HepG2 (cell line): ENCODE measurements around the gene TIMM17B.

Source experiments
- FOSL2 ChIP-seq: sonication (generic); formaldehyde crosslinking; IDR thresholded peaks from 2 replicates; pipeline ENCODE4 v1.4.0; 2020; ENCODE audit warnings: missing genetic modification reagents
- KAT2B ChIP-seq: fragments of 150-350 bp; IDR thresholded peaks from 2 replicates; pipeline ENCODE4 v1.6.1; 2014; ENCODE audit warnings: low read depth, low read length, borderline replicate concordance
- KAT7 ChIP-seq: IDR thresholded peaks from 2 replicates; pipeline ENCODE4 v1.6.1; 2018; ENCODE audit warnings: borderline replicate concordance, missing compliant biosample characterization
- KDM3A ChIP-seq: IDR thresholded peaks from 2 replicates; pipeline ENCODE4 v1.6.1; 2018; ENCODE audit warnings: low read depth, missing compliant biosample characterization
- POLR2A ChIP-seq, 2 experiments: IDR thresholded peaks; 2 replicates each; pipeline ENCODE4 v1.6.1; 2011; ENCODE audit warnings: low read depth in 2 of 2, low read length in 2 of 2, mild to moderate bottlenecking in 1 of 2, moderate library complexity in 1 of 2; ENCODE audit not compliant: insufficient read depth in 1 of 2
- TOE1 ChIP-seq: sonication (generic); formaldehyde crosslinking; IDR thresholded peaks from 2 replicates; pipeline ENCODE4 v1.4.0; 2020; ENCODE audit warnings: mild to moderate bottlenecking, missing genetic modification reagents
- ZNF670 ChIP-seq: sonication (generic); formaldehyde crosslinking; IDR thresholded peaks from 2 replicates; pipeline ENCODE4 v1.8.0; 2022; ENCODE audit warnings: mild to moderate bottlenecking, missing genetic modification reagents, borderline replicate concordance
- TF ChIP-seq, protein P1 (sequence below): sonication (generic); formaldehyde crosslinking; IDR thresholded peaks from 2 replicates; pipeline ENCODE4 v1.5.0; 2020; ENCODE audit warnings: mild to moderate bottlenecking, missing genetic modification reagents, moderate library complexity
- TF ChIP-seq, protein P2 (sequence below): sonication (generic); formaldehyde crosslinking; IDR thresholded peaks from 2 replicates; pipeline ENCODE4 v1.5.0; 2020; ENCODE audit warnings: missing genetic modification reagents
- TF ChIP-seq, protein P3 (sequence below): sonication (generic); formaldehyde crosslinking; IDR thresholded peaks from 2 replicates; pipeline ENCODE4 v1.5.0; 2020; ENCODE audit warnings: missing genetic modification reagents
- TF ChIP-seq, protein P4 (sequence below): IDR thresholded peaks from 2 replicates; pipeline ENCODE4 v1.6.1; 2012; ENCODE audit warnings: low read depth, low read length, improper control_type of control experiment

DNA sequence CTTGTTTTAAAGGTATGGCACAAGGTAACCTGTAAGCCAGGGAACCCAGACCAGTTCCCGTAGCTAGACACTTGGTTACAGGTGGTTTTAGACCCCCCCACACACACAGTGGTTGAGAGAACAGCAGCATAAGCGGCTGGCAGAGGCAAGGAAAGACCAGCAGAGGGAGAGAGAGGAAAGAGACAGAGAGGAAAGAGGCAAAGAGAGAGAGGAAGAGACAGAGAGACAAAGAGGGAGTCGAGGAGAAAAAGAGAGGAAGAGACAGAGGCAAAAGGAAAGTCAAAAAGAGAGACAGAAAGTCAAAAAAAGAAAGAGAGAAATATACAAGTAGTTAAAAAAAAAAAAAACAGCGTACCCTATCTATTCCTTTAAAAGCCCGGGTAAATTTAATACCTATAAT lies 42.7 kb downstream of the TIMM17B start:
- TF ChIP-seq, protein P1, sequence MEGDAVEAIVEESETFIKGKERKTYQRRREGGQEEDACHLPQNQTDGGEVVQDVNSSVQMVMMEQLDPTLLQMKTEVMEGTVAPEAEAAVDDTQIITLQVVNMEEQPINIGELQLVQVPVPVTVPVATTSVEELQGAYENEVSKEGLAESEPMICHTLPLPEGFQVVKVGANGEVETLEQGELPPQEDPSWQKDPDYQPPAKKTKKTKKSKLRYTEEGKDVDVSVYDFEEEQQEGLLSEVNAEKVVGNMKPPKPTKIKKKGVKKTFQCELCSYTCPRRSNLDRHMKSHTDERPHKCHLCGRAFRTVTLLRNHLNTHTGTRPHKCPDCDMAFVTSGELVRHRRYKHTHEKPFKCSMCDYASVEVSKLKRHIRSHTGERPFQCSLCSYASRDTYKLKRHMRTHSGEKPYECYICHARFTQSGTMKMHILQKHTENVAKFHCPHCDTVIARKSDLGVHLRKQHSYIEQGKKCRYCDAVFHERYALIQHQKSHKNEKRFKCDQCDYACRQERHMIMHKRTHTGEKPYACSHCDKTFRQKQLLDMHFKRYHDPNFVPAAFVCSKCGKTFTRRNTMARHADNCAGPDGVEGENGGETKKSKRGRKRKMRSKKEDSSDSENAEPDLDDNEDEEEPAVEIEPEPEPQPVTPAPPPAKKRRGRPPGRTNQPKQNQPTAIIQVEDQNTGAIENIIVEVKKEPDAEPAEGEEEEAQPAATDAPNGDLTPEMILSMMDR (CRISPR knock-in tag), result peak; percentile 50
- TF ChIP-seq ZNF670 (no peak), KAT2B (no peak), KDM3A (CRISPR knock-in tag) (no peak), FOSL2 (no peak), POLR2A (IDR thresholded peaks at IDR 0.05; ENCODE audit: insufficient read depth in 1 of 2, low read depth in 2 of 2, low read length in 2 of 2) (no peak), TOE1 (CRISPR knock-in tag) (no peak), KAT7 (CRISPR knock-in tag) (no peak)
- TF ChIP-seq, protein P2, sequence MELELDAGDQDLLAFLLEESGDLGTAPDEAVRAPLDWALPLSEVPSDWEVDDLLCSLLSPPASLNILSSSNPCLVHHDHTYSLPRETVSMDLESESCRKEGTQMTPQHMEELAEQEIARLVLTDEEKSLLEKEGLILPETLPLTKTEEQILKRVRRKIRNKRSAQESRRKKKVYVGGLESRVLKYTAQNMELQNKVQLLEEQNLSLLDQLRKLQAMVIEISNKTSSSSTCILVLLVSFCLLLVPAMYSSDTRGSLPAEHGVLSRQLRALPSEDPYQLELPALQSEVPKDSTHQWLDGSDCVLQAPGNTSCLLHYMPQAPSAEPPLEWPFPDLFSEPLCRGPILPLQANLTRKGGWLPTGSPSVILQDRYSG (CRISPR knock-in tag), result no peak
- TF ChIP-seq, protein P3, sequence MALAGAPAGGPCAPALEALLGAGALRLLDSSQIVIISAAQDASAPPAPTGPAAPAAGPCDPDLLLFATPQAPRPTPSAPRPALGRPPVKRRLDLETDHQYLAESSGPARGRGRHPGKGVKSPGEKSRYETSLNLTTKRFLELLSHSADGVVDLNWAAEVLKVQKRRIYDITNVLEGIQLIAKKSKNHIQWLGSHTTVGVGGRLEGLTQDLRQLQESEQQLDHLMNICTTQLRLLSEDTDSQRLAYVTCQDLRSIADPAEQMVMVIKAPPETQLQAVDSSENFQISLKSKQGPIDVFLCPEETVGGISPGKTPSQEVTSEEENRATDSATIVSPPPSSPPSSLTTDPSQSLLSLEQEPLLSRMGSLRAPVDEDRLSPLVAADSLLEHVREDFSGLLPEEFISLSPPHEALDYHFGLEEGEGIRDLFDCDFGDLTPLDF, result no peak
- TF ChIP-seq, protein P4, sequence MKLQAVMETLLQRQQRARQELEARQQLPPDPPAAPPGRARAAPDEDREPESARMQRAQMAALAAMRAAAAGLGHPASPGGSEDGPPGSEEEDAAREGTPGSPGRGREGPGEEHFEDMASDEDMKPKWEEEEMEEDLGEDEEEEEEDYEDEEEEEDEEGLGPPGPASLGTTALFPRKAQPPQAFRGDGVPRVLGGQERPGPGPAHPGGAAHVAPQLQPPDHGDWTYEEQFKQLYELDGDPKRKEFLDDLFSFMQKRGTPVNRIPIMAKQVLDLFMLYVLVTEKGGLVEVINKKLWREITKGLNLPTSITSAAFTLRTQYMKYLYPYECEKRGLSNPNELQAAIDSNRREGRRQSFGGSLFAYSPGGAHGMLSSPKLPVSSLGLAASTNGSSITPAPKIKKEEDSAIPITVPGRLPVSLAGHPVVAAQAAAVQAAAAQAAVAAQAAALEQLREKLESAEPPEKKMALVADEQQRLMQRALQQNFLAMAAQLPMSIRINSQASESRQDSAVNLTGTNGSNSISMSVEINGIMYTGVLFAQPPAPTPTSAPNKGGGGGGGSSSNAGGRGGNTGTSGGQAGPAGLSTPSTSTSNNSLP, result no peak
